ENCODE data around the gene FARP2.
"Not testable (repeated sequence)": the region's sequence is repeated elsewhere in the genome, so short reads cannot be mapped to it uniquely, and the experiment has no call there.

Gene FARP2

DNA sequence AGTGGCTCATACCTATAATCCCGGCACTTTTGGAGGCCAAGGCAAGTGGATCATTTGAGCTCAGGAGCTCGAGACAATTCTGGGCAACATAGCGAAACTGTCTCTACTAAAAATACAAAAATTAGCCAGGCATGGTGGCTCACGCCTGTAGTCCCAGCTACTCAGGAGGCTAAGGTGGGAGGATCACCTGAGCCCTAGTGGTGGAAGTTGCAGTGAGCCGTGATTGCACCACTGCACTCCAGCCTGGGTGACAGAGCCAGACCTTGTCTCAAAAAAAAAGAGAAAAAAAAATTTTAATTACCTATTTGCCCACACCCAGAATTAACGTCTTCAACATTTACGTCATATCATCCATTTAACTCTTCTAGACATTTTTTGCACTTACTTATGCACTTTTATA, 29.4 kb downstream of the FARP2 start:
- TF ChIP-seq, protein P1, sequence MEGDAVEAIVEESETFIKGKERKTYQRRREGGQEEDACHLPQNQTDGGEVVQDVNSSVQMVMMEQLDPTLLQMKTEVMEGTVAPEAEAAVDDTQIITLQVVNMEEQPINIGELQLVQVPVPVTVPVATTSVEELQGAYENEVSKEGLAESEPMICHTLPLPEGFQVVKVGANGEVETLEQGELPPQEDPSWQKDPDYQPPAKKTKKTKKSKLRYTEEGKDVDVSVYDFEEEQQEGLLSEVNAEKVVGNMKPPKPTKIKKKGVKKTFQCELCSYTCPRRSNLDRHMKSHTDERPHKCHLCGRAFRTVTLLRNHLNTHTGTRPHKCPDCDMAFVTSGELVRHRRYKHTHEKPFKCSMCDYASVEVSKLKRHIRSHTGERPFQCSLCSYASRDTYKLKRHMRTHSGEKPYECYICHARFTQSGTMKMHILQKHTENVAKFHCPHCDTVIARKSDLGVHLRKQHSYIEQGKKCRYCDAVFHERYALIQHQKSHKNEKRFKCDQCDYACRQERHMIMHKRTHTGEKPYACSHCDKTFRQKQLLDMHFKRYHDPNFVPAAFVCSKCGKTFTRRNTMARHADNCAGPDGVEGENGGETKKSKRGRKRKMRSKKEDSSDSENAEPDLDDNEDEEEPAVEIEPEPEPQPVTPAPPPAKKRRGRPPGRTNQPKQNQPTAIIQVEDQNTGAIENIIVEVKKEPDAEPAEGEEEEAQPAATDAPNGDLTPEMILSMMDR (IDR thresholded peaks at IDR 0.05): 0 out of 2 replicates have a peak, but pooled peaks have one; percentile 8
- not testable (repeated sequence) for H3K27ac ChIP-seq

GRCh38 chr2:241386519-241386918, 30.4 kb downstream of the FARP2 start:
- H3K27ac ChIP-seq: no peak overlapping the region
- TF ChIP-seq, protein P1 (IDR thresholded peaks at IDR 0.05): no peak
- no peak for TF ChIP-seq ZFX (IDR thresholded peaks at IDR 0.05; ENCODE audit: borderline replicate concordance)

GRCh38 chr2:241389697-241390096, 33.6 kb downstream of the FARP2 start:
- H3K27ac ChIP-seq: no peak overlapping the region
- TF ChIP-seq ZFX (IDR thresholded peaks at IDR 0.05; ENCODE audit: borderline replicate concordance): no peak
- TF ChIP-seq, protein P1 (IDR thresholded peaks at IDR 0.05): no peak

DNA sequence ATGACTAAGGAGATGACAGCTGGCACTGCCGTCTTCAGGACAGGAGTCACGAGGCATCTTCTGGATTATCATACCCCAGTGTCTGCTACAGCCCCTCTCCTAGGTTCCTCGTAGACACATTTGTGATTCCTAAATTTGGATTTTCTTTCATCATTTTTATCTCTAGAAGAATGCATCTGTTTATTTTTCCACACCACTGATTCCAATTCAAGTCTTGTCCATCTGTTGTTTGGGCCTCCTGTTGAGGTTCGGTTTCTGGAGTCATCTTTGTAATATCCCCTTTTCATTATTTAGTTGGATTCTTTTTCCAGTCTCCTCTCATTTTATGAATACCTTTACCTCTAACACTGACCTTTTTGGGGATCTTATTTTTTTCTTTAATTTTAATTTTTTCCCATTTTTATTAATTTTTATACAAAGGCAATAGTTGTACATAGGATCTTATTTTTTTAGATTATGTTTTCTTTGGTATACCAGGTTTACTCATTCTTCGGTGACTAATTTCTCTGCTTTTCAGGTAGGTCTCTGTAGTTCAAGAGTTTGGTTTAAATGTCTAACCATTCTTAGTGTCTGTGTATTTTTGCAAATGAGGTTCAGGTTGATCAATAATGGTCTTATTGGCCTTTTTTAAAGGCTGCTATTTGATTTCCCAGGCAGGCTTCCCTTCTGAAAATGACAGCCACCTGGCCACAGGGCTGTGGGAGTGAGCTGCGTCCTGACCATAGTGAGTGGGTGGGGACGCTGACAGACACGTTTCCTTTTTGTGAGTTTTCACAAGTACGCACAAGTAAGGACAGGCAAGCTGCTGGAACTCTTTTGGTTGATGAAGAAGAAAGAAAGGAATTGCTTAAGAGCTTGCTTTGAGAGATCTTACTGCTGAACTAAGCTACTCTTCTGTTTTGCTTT, 34.5 kb downstream of the FARP2 start:
- TF ChIP-seq, protein P1 (IDR thresholded peaks at IDR 0.05): no peak
- no peak for TF ChIP-seq ZFX (IDR thresholded peaks at IDR 0.05; ENCODE audit: borderline replicate concordance)
- H3K27ac ChIP-seq: peak overlapping the region; percentile 47; the same call in 1 of the 2 replicates

DNA sequence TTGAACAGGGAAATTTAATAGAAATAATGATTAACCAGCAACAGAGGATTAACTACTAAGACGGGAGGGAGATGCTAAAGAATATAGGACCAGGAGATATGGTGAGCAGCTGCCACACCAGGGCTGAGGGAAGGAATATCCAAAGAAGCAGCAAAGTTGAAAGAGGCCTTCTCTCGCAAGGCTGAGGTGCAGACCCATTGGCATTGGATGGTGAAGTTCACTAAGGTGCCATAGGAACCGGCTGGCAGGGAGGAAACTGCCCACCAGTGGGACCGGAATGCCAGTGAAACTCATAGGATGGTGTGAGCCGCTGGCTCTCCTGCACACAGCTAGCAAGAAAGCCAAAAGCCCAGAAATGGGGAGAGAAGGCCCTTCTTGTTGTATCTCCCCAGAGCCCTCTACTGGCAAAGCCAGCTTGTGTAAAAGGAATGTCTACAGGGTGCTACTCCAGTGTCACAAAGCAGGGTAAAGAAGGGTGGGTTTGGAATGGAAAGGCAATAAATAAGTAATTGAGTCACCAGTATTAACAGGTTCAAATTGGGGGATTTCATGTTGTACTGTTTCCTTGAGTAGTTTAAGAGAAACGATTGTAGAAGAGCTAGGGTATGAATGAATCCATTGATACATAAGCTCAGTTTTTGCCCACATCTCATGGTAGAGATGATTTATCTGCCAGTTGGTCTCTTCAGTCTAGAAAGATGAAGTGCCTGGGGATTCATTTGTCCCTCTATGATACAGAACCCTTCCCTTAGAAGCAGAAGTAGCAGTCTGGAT, 36.0 kb downstream of the FARP2 start:
- TF ChIP-seq, protein P1 (IDR thresholded peaks at IDR 0.05): peak; percentile 51
- TF ChIP-seq ZFX (IDR thresholded peaks at IDR 0.05; ENCODE audit: borderline replicate concordance): no peak
- peak overlapping the region; percentile 47 for H3K27ac ChIP-seq

- not testable (repeated sequence) for H3K27ac ChIP-seq
Measured at GRCh38 chr2:241392753-241393152, 36.7 kb downstream of the FARP2 start.

DNA sequence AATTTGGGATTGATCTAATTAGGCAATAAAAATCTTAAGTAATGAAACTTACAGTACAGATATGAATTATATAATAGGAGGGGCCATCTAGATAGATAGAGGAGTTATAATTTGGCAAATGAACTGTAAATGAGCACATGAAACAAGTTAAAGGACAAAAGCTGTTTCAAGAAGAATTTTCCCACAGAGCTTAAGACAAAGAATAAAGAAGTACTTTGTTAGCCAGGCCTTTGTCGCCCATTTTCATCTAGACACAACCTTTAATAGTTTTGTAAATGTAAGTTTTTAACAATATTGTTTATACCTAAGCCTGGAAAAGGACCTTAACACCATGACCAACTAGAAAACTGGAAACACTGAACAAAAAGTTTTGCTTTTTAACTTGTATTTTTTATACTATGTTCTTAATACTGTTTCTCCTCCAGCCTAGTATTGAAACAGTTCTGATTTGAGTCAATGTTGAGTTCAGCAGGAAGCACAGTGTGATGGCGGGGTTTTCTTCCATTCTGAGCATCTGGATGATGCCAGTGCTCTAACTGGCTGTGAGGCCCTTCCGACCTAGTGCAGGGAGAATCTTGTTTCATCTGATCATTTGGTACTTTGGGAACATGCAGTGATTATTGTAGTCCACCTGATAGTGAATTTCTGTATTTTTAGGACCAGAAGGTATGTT, 37.6 kb downstream of the FARP2 start:
- no peak for TF ChIP-seq ZFX (IDR thresholded peaks at IDR 0.05; ENCODE audit: borderline replicate concordance)
- TF ChIP-seq, protein P1 (IDR thresholded peaks at IDR 0.05): no peak
- no peak overlapping the region for H3K27ac ChIP-seq

- not testable (repeated sequence) for H3K27ac ChIP-seq
Measured at GRCh38 chr2:241396809-241397208, 40.7 kb downstream of the FARP2 start.
